Endothelial cell of umbilical vein (primary cell): ENCODE measurements around the gene GLIPR1L2. TPM values are rescaled to one million over a fixed set of nuclear protein-coding genes. Genes with fewer than 3 reads are reported as not detected.

Experiments
- Bru-seq: library from RNA; stranded (reverse); fragments of 400-500 nt; gene quantifications from one replicate; lab custom pipeline; 2021; lab: Mats Ljungman, UMichigan
- BruChase-seq, 2 experiments: library from RNA; stranded (reverse); fragments of 400-500 nt; gene quantifications; one replicate each; lab custom pipeline; 2021; lab: Mats Ljungman, UMichigan
- BruUV-seq: library from RNA; stranded (reverse); fragments of 400-500 nt; replicated peaks from 2 replicates; lab custom pipeline; 2021; lab: Mats Ljungman, UMichigan
- CTCF ChIA-PET: fragments of 300-600, 350-600 bp; sonication (Branson Sonifier 250); formaldehyde crosslinking; loops from one replicate; lab custom pipeline; 2021; ENCODE audit warnings: antibody characterized with exemption, inconsistent platforms; lab: Charles Lee
- POLR2A ChIA-PET: fragments of 300-600, 350-600 bp; sonication (Branson Sonifier 250); formaldehyde crosslinking; loops from one replicate; lab custom pipeline; 2021; ENCODE audit warnings: antibody characterized with exemption, inconsistent platforms; lab: Charles Lee
- DNase-seq: peaks from one replicate; pipeline ENCODE4 v3.0.0-alpha.2; 2011; ENCODE audit warnings: low read depth, low spot score
- FAIRE-seq: peaks from 2 replicates; lab custom pipeline; 2011; peaks lifted over from hg19 to GRCh38; lab: Jason Lieb, UNC
- H2AFZ ChIP-seq: 2 replicates; pipeline ENCODE4 v1.6.0; 2012; ENCODE audit warnings: low read depth, low read length, control low read depth, inconsistent platforms
- H3K27ac ChIP-seq: 2 replicates; pipeline ENCODE4 v1.5.1; 2011; ENCODE audit warnings: low read depth, mild to moderate bottlenecking, control low read depth, low read length, moderate library complexity; ENCODE audit not compliant: insufficient read depth
- H3K27me3 ChIP-seq, 2 experiments: 2 replicates each; pipeline versions ENCODE4 v1.6.0 to v1.6.1; 2011; ENCODE audit warnings: low read length in 2 of 2, mixed read lengths in 1 of 2; ENCODE audit not compliant: control insufficient read depth in 2 of 2, insufficient read depth in 2 of 2
- H3K36me3 ChIP-seq, 2 experiments: 2 replicates in 1 of 2; 3 replicates in 1 of 2; pipeline ENCODE4 v1.5.1; 2011; ENCODE audit warnings: low read length in 2 of 2, mild to moderate bottlenecking in 1 of 2, moderate library complexity in 1 of 2; ENCODE audit not compliant: control insufficient read depth in 2 of 2, insufficient read depth in 2 of 2; ENCODE audit errors: extremely low read depth in 1 of 2
- H3K4me1 ChIP-seq: 3 replicates; pipeline ENCODE4 v1.5.1; 2011; ENCODE audit warnings: mild to moderate bottlenecking, low read length; ENCODE audit not compliant: control insufficient read depth, insufficient read depth; ENCODE audit errors: extremely low read depth
- H3K4me2 ChIP-seq: 2 replicates; pipeline ENCODE4 v1.6.1; 2011; ENCODE audit warnings: low read length, control low read depth, mixed read lengths; ENCODE audit not compliant: insufficient read depth
- H3K4me3 ChIP-seq, 3 experiments: fragments of 200-600 bp in 1 of 3; sonication (generic), shearing (Covaris generic) in 1 of 3; replicated peaks in 1 of 3; 2 replicates each; pipeline ENCODE4 v1.5.1; 2011 to 2016; ENCODE audit warnings: control low read depth in 3 of 3, low read length in 3 of 3, mild to moderate bottlenecking in 2 of 3, inconsistent platforms in 1 of 3, low read depth in 1 of 3, moderate library complexity in 1 of 3; ENCODE audit not compliant: insufficient read depth in 1 of 3
- H3K79me2 ChIP-seq: 2 replicates; pipeline ENCODE4 v1.6.0; 2012; ENCODE audit warnings: low read length, inconsistent platforms; ENCODE audit not compliant: control insufficient read depth, insufficient read depth
- H3K9ac ChIP-seq: replicated peaks from 2 replicates; pipeline ENCODE3; 2011; ENCODE audit warnings: low read length, control low read depth; ENCODE audit not compliant: insufficient read depth; ENCODE audit errors: extremely low read depth
- H3K9me1 ChIP-seq: replicated peaks from 3 replicates; pipeline ENCODE4 v1.6.0; 2011; ENCODE audit warnings: mild to moderate bottlenecking, low read length; ENCODE audit not compliant: control insufficient read depth, insufficient read depth; ENCODE audit errors: extremely low read depth
- H3K9me3 ChIP-seq: replicated peaks from 2 replicates; pipeline ENCODE4 v1.5.1; 2012; ENCODE audit warnings: low read length, inconsistent platforms; ENCODE audit not compliant: control insufficient read depth, insufficient read depth
- H4K20me1 ChIP-seq: replicated peaks from 2 replicates; pipeline ENCODE3; 2011; ENCODE audit warnings: mild to moderate bottlenecking, low read length; ENCODE audit not compliant: control insufficient read depth, insufficient read depth; ENCODE audit errors: extremely low read depth
- EZH2 ChIP-seq: IDR thresholded peaks from 2 replicates; pipeline ENCODE4 v1.6.1; 2012; ENCODE audit warnings: borderline replicate concordance, low read depth, mild to moderate bottlenecking, moderate library complexity, low read length, inconsistent platforms; ENCODE audit not compliant: severe bottlenecking
- POLR2AphosphoS5 ChIP-seq: IDR thresholded peaks from 2 replicates; pipeline ENCODE4 v1.6.1; 2012; ENCODE audit warnings: low read depth, mild to moderate bottlenecking, control low read depth, low read length, moderate library complexity; ENCODE audit not compliant: insufficient read depth
- dilution Hi-C: fragments of 300-500 bp; cut with MboI; formaldehyde crosslinking; loops from one replicate; pipeline ENCODE4 v1.15.0; 2019; ENCODE audit warnings: low sequenced_read_pairs; ENCODE audit not compliant: extremely low pct_ligation_motif_present
- intact Hi-C: fragments of 100-400 bp; cut with micrococcal nuclease; formaldehyde crosslinking; loops from one replicate; pipeline ENCODE4 v1.10.0; 2022
- long read RNA-seq: library from polyadenylated mRNA; stranded (forward); transcript quantifications from one replicate; pipeline ENCODE4 v2.0.0, GENCODE V29; 2021
- polyA minus RNA-seq, 3 experiments: library from RNA; depleted of rRNA, polyadenylated mRNA; stranded (reverse); fragments of >200 nt; gene quantifications; 1 replicate in 1 of 3; 2 replicates in 2 of 3; pipeline ENCODE4 v1.2.3, GENCODE V29; 2011
- polyA plus RNA-seq, 4 experiments: library from polyadenylated mRNA; depleted of rRNA in 3 of 4; stranded (reverse) in 3 of 4; unstranded in 1 of 4; fragments of >200 nt; gene quantifications; 2 replicates each; pipeline versions ENCODE4 v1.2.1 to v1.2.3, GENCODE V29; 2011 to 2012; ENCODE audit warnings: missing spikeins in 1 of 4
- total RNA-seq: library from RNA; stranded (reverse); gene quantifications from 2 replicates; pipeline ENCODE4 v1.2.3, GENCODE V29; 2021
- TF ChIP-seq, protein P1 (sequence below), 2 donors: IDR thresholded peaks; 1 replicate in 1 of 2; 2 replicates in 1 of 2; pipeline ENCODE4 v1.5.1; 2011; ENCODE audit warnings: low read length in 2 of 2, mild to moderate bottlenecking in 2 of 2, moderate library complexity in 2 of 2, control low read depth in 1 of 2, inconsistent platforms in 1 of 2, low read depth in 1 of 2; ENCODE audit not compliant: insufficient read depth in 1 of 2; ENCODE audit errors: extremely low read depth in 1 of 2

GLIPR1L2 gene
- total RNA-seq (not detected in 2 replicates), polyA plus RNA-seq (0.06 and 0.07 TPM in 2 replicates), polyA minus RNA-seq (not detected in 2 replicates), Bru-seq, nascent RNA (percentile 11 among the genes with signal in this experiment), BruChase-seq, experiment 1, labeled RNA remaining after a 6-hour chase (percentile 8 among the genes with signal in this experiment), BruChase-seq, experiment 2, labeled RNA remaining after a 2-hour chase (percentile 11 among the genes with signal in this experiment)
- polyA plus RNA-seq (2011; cell fraction: cytosol; rRNA removed) = 0.03 TPM in 1 of 2 replicates, not detected in the other
- not detected in 2 replicates for polyA plus RNA-seq (2011; cell fraction: nucleus; rRNA removed)
- polyA plus RNA-seq (2012) = 0.15 and 0.34 TPM in 2 replicates
- not detected for polyA minus RNA-seq (2011; cell fraction: cytosol; rRNA and poly(A)+ RNA removed)
- not detected in 2 replicates for polyA minus RNA-seq (2011; cell fraction: nucleus; rRNA and poly(A)+ RNA removed)
- long read RNA-seq, partial matches to known transcripts = 0 of 1 reads
- long read RNA-seq, other reads (novel, unspliced or antisense) = 0 of 1 reads

DNA sequence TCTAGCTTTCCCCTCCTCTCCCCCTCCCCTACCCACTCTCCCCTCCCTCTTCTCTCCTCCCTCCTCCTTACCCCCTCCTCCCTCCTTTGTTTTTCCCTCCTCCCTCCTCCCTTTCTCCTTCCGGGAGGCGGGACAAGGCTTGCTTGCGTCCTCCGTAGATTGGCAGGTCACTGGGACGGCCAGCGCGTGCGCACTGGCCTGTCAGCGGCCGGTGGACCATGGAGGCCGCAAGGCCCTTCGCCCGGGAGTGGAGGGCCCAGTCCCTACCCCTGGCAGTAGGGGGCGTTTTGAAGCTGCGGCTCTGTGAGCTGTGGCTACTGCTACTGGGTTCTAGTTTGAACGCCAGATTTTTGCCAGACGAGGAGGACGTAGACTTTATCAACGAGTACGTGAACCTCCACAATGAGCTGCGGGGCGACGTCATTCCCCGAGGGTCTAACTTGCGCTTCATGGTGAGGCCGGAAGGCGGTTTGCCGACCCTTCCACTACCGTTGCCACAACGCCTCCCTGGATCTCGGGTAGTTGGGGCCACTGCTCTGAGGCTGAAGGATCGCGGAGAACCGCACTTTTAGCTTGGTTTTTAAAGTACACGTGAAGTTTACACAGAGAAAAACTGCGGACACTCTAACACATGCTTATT, at the start of gene GLIPR1L2:
Gene GLIPR1L2, plus strand, starts transcription at position 191 of the 640 bp plus-strand sequence. Its CDS starts 28 bp downstream, at position 219.
- Histone ChIP-seq H3K9ac (peak within 1 kb of the TSS; percentile 72), H3K9me1 (no peaks in the 10 kb centered on the region), H3K79me2 (no peaks in the 10 kb centered on the region), H3K9me3 (no peaks in the 10 kb centered on the region), H3K4me3 (peak within 1 kb of the TSS; percentile 2 to 63 (median 50)), H3K4me1 (peaks cover 29% of the 10 kb centered on the region), H4K20me1 (no peaks in the 10 kb centered on the region), H2AFZ (peak within 1 kb of the TSS; percentile 74), H3K4me2 (peak within 1 kb of the TSS; percentile 57), H3K36me3 (no peaks in the 10 kb centered on the region), H3K27me3 (no peaks in the 10 kb centered on the region), H3K27ac (peak within 1 kb of the TSS; percentile 31)
- ChIA-PET CTCF (interaction anchor here (0.7 to 2.7 kb wide), 20 partner anchors 14 to 120 kb away, joined by 3 to 24 read pairs (median 4); partner anchors contain the start of genes CAPS2, GLIPR1, GLIPR1L1 and KRR1), POLR2A (interaction anchor here (0.7 to 1.4 kb wide), 3 partner anchors 47 to 93 kb away, joined by 3 to 7 read pairs (median 4); partner anchors contain the start of gene GLIPR1)
- TSS peak; percentile 95 for BruUV-seq
- TF ChIP-seq POLR2AphosphoS5 = peak; percentile 48
- TF ChIP-seq, protein P1, sequence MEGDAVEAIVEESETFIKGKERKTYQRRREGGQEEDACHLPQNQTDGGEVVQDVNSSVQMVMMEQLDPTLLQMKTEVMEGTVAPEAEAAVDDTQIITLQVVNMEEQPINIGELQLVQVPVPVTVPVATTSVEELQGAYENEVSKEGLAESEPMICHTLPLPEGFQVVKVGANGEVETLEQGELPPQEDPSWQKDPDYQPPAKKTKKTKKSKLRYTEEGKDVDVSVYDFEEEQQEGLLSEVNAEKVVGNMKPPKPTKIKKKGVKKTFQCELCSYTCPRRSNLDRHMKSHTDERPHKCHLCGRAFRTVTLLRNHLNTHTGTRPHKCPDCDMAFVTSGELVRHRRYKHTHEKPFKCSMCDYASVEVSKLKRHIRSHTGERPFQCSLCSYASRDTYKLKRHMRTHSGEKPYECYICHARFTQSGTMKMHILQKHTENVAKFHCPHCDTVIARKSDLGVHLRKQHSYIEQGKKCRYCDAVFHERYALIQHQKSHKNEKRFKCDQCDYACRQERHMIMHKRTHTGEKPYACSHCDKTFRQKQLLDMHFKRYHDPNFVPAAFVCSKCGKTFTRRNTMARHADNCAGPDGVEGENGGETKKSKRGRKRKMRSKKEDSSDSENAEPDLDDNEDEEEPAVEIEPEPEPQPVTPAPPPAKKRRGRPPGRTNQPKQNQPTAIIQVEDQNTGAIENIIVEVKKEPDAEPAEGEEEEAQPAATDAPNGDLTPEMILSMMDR (IDR thresholded peaks at IDR 0.05; ENCODE audit: extremely low read depth in 1 of 2, insufficient read depth in 1 of 2, low read depth in 1 of 2, low read length in 2 of 2) = peak; percentile 89 to 94
- no peak for TF ChIP-seq EZH2
- peak; percentile 83 for FAIRE-seq
- intact Hi-C loops = loop anchor here (1.0 to 2.0 kb wide), 6 partner anchors 60 to 1064 kb away; partner anchors contain the start of genes CAPS2, GLIPR1 and KRR1
- dilution Hi-C loops = no loop called here
- DNase-seq = peak; percentile 98
